Lower leg skin (tissue), 4 donors: ENCODE measurements around the gene AKIRIN2. TPM values are rescaled to one million over a fixed set of nuclear protein-coding genes. Genes with fewer than 3 reads are reported as not detected.

ENCODE experiments used
- total RNA-seq, 4 donors: library from RNA; depleted of rRNA; stranded (reverse); fragments of >200 nt; gene quantifications; one replicate each; pipeline ENCODE4 v1.1.0, GENCODE V29; 2016

The AKIRIN2 gene
- total RNA-seq, 4 donors from 2014 or later, result 11.2 to 30.3 (median 17.2) TPM

Other genes with a start within 250 kb of the AKIRIN2 start
- gene SLC35A1, start 229.3 kb downstream of the AKIRIN2 start, total RNA-seq, result 10 to 100 TPM; 19.7 to 29.0 (median 21.7) TPM
- 10 to 100 TPM; 14.7 to 23.2 (median 17.3) TPM for gene RARS2, start 112.2 kb downstream of the AKIRIN2 start, total RNA-seq
- 10 to 100 TPM in 3 of 4 donors, 1 to 10 TPM in 1; 9.9 to 19.1 (median 12.7) TPM for gene ORC3, start 112.1 kb downstream of the AKIRIN2 start, total RNA-seq